ENCODE results near the gene CD40.
"Not testable (repeated sequence)": the region's sequence is repeated elsewhere in the genome, so short reads cannot be mapped to it uniquely, and the experiment has no call there.

The CD40 gene

DNA sequence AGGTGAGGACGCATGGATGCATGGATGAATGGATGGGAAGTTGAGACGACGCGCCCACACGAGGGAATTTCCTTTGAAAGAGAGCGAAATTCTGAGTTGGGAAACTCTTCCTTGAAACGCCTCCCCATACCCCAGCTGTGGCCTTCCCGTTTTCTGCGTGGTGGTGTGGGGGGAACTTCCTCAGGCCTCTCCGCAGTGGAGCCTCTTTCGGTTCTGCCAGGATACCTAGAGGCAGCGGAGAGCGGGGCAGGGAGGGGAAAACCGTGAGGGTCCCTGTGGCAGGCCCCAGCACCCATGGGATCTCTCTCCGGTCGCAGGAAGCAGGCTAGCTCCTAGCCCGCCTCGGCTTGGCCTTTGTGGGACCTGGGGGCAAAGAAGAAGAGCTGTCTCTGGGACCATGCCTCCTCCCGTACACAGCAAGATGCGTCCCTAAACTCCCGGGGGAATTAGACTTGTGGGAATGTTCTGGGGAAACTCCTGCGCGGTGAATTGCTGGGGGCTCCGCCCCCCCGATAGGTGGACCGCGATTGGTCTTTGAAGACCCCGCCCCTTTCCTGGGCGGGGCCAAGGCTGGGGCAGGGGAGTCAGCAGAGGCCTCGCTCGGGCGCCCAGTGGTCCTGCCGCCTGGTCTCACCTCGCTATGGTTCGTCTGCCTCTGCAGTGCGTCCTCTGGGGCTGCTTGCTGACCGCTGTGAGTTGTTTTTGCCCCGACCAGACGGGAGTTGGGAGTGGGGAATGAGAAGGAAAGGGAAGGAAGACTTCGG is at the start of gene CD40:
Gene CD40, plus strand, starts transcription at position 611 of the 764 bp plus-strand sequence. Its CDS starts 30 bp downstream, at position 641.
- peak; percentile 72 for DNase-seq

DNA sequence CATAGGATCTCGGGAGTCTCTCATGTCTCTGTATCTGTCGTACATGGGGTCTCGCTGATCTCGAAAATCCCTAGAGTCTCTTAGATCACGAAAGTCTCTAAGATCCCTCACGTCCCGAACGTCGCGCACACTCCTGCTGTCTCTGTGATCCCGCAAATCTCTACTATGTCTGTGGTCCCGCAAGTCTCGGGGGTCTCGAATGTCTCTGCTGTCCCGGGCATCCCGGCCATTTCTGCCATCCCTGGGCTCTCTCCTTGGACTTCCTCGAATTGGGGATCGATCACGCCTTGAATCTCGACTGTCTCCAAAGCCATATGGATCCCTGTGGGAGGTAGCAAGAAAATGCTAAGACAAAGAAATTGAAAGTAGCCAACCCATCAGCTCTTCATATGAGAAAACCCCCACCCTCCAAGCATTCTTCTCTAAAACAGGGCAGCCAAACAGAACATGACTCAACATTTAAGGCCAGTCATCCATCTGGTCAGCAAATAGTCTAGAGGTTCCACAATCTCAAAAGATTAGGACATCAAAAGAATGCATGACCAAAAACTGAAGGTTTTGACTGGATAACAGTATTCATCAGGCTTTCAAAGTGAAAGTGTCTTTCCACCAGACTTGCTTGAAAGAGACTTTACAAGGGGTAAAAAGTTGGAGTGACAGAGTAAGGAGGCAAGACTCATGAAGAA is 47.8 kb upstream of the CD40 start:
- DNase-seq: no peak

DNA sequence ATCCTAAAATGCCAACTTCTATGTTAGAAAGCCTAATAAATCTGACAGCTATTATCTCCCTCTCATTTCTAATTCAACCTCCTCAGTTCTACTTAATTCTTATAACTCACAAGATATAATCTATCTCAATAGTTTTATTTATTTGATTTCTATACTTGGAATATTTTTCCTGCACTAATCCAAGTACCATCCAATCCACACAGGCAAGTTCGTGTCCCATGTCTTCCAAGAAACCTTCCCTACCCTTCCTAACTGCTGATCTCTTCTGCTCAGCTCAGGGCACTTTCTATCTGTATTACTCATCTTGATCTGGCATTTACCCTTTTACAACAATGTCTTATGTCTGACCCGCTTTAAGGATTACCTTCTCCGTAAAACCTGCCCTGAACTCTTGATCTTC is 46.5 kb upstream of the CD40 start:
- no peak for DNase-seq

DNA sequence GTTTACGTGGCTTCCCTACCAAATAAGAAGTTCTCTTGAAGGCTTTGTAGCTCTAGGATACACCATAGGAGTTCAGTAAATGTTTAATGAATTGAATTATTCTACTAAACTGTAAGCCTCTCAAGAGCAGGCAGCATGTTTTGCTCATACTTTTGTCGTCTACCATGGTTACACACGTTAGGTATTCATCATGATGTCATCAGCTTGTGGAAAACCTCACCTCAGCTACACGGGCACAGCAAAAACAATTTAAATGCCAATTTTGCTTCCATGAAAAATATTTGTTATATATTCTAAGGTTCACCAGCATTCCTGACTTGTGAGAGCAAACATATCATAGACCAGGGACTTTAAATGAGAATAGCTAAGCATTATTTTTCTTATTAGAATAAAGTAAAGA is 45.1 kb upstream of the CD40 start:
- DNase-seq: no peak

DNA sequence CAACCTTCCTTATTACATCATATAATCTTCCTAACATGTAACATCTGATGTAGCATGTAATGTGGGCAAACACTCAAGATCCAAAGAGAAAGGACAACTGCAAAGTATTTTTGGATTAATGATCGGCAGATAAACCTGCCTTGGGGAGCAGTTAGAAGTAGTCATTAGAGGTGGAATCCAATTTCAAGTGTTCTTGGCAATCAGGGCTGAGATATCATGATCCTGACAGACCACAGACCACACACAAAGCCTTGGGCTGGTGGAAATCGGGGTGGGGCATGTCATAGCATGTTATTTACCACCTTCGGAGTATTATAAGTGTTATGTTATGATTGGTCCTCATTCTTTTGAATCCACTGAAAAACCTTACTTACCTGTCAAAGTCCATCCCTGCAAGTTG is 44.7 kb upstream of the CD40 start:
- no peak for DNase-seq

DNA sequence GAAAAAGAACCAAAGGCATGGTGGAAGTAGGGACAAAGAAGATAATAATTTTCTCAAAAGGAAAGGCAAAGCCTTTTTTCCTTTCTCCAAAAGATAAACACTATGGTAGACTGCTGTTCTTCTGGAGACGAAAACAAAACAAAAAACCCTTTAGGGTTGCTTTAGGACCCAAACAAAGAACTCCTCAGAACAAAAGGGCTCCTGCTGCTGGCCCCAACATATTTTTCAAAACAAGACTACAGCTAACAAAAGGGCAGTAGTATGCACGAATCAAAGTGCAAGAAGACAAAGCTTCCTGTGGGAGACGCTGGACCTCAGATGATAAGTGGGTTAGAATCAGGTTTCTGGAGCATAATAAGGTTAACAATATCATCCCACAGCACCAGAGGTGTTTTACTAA is 44.1 kb upstream of the CD40 start:
- no peak for DNase-seq

DNA sequence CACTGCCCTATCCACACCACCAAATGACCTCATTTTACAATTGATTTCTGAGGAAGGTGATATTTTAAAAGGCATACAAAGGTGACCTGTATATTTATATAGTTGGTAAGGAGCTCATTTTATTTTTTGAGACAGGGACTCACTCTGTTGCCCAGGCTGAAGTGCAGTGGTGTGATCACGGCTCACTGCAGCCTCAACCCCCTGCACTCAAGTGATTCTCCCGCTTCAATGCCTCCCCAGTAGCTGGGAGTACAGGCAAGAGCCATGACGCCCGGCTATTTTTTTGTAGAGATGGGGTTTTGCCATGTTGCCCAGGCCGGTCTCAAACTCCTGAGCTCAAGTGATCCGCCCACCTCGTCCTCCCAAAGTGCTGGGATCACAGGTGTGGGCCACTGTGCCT is 41.3 kb upstream of the CD40 start:
- DNase-seq: no peak

DNA sequence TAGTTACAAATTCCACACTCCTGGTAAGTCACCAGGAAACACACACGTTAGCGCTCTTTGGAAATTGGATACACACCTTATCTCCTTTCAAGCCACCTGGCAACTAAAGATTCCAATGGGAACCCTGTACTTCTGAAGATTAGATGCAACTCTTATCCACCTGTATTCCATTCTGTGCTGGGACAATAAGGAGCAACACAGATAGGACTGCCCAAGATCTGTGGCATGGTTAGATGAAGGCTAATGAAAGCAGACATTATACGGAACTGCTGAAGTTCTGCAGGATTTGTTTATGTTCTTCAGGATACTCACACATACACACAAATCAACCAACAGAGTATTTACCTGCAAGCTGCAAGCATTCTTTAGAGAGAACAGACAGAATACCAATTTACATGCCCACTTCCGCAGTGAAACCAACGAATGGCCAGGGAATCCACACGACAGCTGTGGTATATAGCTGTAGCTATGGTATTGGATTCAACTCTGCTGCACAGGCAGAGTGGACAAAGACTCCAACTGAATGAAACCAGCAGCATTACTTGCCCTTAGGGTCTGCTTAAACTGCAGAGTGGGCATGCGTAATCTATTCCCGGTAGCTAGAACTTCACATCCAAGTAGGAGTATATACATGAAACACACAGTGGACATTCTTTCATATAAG is 40.3 kb upstream of the CD40 start:
- no peak for DNase-seq

DNA sequence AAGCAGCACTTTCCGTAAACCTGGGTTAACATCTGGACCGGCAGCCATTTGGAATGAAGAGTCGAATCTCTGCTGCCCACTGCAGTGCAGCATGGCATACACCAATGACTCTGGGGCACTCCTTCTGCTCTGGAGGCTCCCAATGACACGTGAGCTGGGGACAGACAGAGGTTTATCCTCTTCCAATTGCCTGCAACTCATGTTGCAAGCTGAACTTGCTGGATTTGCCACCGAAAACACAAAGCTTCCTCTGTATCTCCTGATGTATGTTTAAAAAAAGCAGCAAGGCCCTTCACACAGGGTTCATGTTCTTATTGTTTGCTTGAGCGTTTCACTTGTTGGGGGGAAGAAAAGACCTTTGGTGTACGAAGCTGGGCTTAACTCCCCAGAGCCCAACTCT is 39.2 kb upstream of the CD40 start:
- no peak for DNase-seq

DNA sequence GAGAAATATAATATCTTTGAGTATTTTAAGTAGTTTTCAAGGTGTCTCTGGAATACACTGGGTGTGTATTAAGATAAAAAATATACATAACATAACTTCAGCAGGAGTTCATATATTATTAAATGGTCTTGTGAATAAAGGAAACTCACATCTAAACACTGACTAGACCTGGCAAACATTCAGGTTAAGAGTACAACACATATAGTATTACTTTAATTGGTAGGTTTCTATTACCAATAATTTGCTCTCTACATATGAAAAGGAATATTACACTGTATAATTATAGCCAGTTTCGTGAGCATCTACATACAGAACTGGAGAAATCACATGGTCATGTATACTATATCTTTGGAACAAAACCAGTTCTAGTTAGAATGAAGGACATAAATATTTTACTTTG is 37.0 kb upstream of the CD40 start:
- no peak for DNase-seq

DNA sequence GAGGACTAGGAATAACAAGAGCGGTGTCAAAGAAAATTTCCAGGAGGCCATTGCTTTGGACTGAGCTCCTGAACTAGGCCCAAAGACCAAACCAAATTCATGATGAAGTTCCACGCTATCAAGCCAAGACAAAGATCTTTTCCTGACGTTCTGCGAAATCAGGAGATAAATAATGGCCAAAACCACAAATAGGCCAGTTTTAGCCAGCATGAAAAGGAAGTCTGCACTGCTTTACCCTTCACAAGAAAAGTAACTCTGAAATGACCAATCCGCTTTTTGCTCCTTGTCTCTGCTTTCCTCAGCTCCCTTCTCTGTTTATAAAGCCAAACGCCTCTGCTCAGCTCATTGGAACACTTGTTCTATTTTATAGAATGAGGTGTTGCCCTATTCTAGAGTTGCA is 35.0 kb upstream of the CD40 start:
- DNase-seq: no peak

DNA sequence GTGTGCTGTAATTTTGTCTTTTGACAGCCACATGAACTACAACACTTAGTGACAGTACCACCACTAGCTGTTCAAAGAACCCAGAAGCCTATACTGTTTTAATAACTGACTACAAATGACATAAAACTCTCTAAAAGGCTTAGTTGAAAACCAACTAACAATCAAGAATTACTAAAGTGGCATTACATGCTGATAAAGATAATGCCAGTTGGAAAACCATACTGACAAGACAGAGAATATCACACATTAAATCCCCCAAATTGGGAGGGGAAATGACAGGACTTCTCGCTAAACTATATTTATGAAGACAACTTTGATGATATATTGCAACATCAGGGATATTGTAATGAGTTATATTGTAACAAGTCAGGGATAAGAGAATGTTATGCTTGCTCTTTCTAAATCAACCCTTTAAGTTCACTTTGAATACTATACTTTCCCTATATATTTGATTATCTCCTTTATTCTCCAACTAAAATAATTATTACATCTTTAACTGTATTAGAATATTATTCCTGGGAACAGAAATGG is 34.5 kb upstream of the CD40 start:
- no peak for DNase-seq

DNA sequence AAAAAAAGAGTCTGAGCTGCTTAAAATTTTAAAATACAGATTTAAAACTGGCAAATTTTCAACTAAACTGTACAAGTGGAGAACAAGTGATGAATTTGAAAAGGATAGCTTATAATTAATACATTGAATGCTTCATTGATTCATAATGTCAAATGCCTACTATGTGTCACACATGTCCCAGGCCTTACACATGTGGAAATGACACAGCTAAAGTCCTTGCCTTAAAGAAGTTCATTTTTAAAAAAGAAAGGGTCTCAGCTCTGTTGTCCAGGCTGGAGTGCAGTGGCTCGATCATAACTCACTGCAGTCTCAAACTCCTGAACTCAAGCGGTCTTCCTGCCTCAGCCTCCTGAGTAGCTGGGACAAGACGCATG is 33.3 kb upstream of the CD40 start:
- no peak for DNase-seq

DNA sequence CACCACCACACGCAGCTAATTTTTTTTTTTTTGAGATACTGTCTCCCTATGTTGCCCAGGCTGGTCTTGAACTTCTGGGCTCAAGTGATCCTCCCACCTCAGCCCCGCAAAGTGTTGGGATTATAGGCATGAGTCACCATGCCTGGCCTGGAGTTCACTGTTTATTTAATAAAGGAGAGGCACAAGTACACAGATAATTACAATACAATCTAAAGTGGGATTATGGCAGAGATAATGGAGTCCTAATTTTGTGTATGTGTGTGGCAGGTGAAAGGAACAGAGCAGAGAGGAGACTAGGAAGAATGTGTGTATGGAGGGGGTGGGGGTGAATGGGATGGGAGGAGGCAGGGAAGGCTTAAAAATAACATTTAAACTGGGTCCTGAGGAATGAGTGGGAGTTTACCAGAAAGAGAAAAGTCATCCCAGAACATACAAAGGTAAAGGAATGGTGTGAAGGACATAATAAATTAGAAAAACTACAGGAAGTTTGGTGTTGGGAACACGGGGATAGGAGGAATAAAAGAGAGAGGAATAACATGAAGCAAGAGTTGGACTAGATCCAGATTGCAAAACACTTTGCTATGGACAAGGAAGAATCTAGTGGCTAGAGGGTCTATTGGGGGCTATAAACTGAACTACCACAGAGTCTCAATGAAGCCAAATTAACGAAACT is 32.8 kb upstream of the CD40 start:
- no peak for DNase-seq

DNA sequence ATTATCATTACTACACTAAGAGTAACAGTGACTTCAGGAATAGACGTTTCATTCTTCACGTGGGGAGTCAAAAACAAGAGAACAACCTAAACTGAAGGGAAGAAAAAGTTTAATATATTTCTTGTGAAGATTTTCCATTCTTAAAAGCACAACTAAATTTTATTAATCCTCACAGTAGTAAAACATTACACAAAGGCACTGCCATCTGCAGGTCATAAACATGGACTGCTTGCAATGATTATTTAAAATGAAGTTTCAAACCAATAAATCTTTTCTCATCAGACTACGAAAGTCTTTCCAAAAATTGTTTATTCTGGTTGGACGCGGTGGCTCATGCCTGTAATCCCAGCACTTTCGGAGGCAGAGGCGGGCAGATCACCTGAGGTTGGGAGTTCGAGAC is 31.0 kb upstream of the CD40 start:
- DNase-seq: no peak

DNA sequence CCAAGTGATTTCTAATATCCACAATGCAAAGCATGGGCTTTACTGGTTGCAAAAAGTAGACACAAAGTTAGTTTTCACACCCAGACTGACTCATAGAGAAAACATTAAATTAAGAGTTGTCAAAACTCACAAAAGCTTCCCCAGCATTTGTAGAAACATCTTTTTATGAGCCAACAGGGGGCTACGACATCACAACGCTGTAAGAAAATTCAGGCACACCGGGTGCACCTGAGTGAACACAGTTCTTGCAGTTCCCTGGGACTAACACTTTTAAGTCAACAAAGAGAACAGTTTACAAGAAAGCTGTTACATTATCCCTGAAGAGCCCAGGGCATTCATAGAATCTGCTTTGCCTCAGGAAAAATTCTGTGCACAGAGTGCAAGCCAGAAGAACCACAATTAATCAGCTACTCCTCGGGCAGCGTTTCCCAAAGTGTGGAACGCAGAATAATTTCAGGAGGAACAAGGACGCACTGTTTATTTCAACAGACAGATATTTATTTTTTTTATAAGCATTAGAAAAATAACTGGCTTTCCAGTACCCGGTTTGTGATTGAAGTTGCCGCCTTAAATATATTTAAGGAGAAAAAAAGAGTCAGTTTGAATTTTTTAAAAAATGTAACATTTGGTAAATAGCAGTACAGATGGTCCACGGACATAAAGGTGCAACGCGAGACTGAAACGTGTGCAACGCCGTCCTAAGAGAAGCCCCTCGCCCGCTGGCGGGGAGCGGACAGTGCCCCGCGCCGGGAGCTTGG is 29.5 kb upstream of the CD40 start:
- no peak for DNase-seq

DNA sequence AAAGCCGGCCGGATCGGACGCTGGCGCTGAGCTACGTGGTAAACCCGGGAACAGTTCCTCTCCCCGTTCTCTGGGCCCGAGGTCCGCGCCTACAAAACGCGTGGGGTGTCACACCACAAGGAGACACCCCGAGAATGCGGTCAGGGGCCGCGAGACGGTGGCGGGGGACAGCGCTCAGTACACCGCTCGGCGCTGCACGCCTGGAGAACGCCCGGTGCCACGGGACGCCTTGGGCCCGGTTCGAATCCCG is 29.0 kb upstream of the CD40 start:
- peak; percentile 58 for DNase-seq

DNA sequence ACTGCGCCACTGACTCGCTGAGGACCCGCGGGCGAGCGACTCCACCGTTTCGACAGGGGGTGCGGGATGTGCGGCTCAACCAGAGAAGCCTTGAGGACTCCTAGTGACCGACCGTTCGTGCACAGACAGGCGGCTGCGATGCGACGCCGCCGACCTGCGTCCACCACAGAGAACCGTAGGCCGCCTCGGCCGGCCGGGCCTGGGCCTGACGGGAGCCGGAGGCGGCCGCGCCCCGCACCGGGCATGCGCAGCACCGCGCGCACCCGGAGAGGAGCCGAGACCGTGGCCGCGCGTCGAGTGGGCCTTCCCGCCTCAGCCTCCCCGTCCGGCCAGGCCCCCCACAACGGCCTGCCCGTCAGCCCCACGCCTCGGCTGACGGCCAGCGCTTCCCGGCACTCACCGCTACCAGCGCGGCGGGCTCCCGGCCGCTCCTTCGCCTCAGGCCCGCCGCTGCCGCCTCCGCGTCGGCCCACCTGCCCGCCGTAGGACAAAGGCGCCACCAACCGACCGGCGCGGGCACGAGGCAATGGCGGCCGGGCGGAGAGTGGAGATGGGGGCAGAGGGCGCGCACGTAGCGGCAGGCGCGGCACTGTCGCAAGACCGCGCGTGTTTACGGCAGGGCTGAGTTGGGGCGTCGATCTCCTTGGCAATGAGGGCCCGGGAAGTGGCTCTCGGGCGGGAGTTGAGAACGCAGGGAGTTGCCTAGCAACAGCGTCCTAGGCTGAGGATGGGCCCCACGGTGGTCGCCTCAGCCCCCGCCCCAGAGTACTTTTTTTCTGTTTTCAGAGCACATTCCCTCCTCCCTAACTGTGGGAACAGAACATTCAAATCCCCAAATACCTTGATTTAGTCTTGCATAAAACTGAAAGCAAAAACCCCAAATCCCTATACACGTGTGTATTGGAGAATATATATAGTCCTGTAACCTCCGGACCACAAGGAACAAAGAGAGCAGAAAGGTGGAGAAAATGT is 28.4 kb upstream of the CD40 start, which contains the start of gene NCOA5:
Gene NCOA5, minus strand, starts transcription at position 546 of the 972 bp plus-strand sequence. CDS start 10,538 bp downstream, outside the sequence.
- DNase-seq: peak; percentile 95

DNA sequence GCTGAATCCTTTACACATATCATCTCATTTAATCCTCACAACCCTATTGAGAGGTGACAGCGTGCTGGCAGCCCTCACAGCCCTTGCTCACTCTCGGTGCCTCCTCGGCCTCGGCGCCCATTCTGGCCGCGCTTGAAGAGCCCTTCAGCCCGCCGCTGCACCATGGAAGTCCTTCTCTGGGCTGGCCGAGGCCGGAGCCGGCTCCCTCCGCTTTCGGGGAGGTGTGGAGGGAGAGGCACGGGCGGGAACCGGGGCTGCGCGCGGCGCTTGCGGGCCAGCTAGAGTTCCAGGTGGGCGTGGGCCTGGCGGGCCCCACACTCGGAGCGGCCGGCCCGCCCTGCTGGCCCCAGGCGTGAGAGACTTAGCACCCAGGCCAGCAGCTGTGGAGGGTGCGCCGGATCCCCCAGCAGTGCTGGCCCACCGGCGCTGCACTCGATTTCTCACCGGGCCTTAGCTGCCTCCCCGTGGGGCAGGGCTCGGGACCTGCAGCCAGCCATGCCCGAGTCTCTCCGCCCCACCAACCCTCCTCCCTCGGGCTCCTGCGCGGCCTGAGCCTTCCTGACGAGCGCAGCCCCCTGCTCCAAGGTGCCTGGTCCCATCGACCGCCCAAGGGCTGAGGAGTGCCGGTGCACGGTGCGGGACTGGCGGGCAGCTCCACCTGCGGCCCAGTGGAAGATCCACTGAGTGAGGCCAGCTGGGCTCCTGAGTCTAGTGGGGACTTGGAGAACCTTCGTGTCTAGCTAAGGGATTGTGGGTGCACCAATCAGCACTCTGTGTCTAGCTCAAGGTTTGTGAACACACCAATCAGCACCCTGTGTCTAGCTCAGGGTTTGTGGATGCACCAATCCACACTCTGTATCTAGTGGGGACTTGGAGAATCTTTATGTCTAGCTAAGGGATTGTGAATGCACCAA is 26.2 kb upstream of the CD40 start:
- DNase-seq: not testable (repeated sequence)

DNA sequence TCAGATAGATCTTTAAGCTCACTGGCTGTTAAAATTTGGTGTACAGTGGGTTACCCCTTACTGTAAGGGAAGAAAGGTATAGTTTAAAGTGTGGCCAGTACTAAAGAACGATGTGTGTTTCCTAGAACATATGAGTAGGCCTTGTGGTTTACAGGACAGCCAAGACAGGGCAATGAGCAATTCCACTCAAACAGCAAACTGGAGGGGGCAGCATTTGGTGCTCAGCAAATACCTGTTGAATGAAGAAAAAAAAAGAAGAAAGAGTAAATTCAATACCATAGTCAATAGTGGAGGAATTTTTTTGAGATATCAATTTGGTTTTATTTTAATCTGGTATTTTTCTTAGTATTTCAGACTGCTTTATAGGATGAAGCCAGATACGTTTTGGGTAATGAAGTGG is 24.6 kb upstream of the CD40 start:
- DNase-seq: no peak
